ENCODE results near the gene CDH12. TPM values are rescaled to one million over a fixed set of nuclear protein-coding genes. Genes with fewer than 3 reads are reported as not detected.

Gene CDH12
- total and polyA plus RNA-seq, 10 of the 15 experiments (the other 5 are each of a cell fraction or from before 2014, with no cell fraction given), result 0.03 to 0.16 TPM; not detected in 8

GRCh38 chr5:22348027-22348426 lies 505.1 kb downstream of the CDH12 start:
- Histone ChIP-seq H4K20me1 (ENCODE audit: control insufficient read depth, insufficient read depth) (no peaks in the 10 kb centered on the region), H3K27ac (ENCODE audit: control insufficient read depth, insufficient read depth) (no peak overlapping the region), H3K4me3 (no peak overlapping the region), H3K79me2 (ENCODE audit: control insufficient read depth, insufficient read depth, low read length) (no peaks in the 10 kb centered on the region), H3K9me3 (replicated peaks; ENCODE audit: control insufficient read depth, insufficient read depth, low read length) (no peaks in the 10 kb centered on the region), H3K4me1 (ENCODE audit: control insufficient read depth, insufficient read depth, low read length) (no peaks in the 10 kb centered on the region), H2AFZ (ENCODE audit: control insufficient read depth, low read depth, low read length) (no peak overlapping the region), H3K27me3 (replicated peaks in 1 of 2; ENCODE audit: control insufficient read depth in 2 of 2, insufficient read depth in 2 of 2, low read length in 1 of 2) (no peaks in the 10 kb centered on the region), H3K36me3 (ENCODE audit: control insufficient read depth in 2 of 2, insufficient read depth in 2 of 2, low read length in 1 of 2) (no peaks in the 10 kb centered on the region), H3K9ac (ENCODE audit: control insufficient read depth, insufficient read depth, low read length) (no peak overlapping the region), H3K4me2 (ENCODE audit: control insufficient read depth, insufficient read depth) (no peak overlapping the region)
- no peak for DNase-seq (ENCODE audit: low read depth, low spot score)
- ChIA-PET POLR2A (no interaction called here), SMC1A (ENCODE audit: uncharacterized antibody, unreplicated experiment) (no interaction called here), RAD21 (ENCODE audit: unreplicated experiment) (no interaction called here), CTCF (interaction anchor here (0.6 kb wide), 1 partner anchor 764 kb away, joined by 3 read pairs; no protein-coding TSS in a partner anchor)
- no peak for FAIRE-seq
- BruUV-seq (replicated peaks), result no TSS peak
- intact Hi-C loops (cut with micrococcal nuclease; ENCODE audit: unreplicated experiment), result no loop called here
- TF ChIP-seq LARP7 (IDR thresholded peaks at IDR 0.05), result no peak
- no peak for TF ChIP-seq GABPA (IDR thresholded peaks at IDR 0.05; ENCODE audit: low read depth)
- TF ChIP-seq E4F1 (IDR thresholded peaks at IDR 0.05; ENCODE audit: borderline replicate concordance, partially characterized antibody), result no peak
- no peak for TF ChIP-seq POU2F2 (IDR thresholded peaks at IDR 0.05; ENCODE audit: borderline replicate concordance, low read depth, low read length)
- no peak for TF ChIP-seq USF2 (IDR thresholded peaks at IDR 0.05; ENCODE audit: borderline replicate concordance, low read depth, low read length)
- no peak for TF ChIP-seq RBBP5 (conservative IDR thresholded peaks at IDR 0.05)
- TF ChIP-seq BMI1 (IDR thresholded peaks at IDR 0.05; ENCODE audit: borderline replicate concordance), result no peak
- TF ChIP-seq RAD51 (IDR thresholded peaks at IDR 0.05), result no peak
- no peak for TF ChIP-seq NFYB (IDR thresholded peaks at IDR 0.05; ENCODE audit: insufficient read depth, low read depth, low read length)
- TF ChIP-seq MAX (IDR thresholded peaks at IDR 0.05; ENCODE audit: low read depth, low read length), result no peak
- no peak for TF ChIP-seq NFXL1 (IDR thresholded peaks at IDR 0.05; ENCODE audit: borderline replicate concordance)
- no peak for TF ChIP-seq NR2C1 (IDR thresholded peaks at IDR 0.05)
- TF ChIP-seq TCF3 (IDR thresholded peaks at IDR 0.05; ENCODE audit: borderline replicate concordance, insufficient read depth, low read depth, low read length), result no peak
- TF ChIP-seq CEBPB (IDR thresholded peaks at IDR 0.05; ENCODE audit: borderline replicate concordance in 1 of 2, low read depth in 2 of 2, low read length in 2 of 2), result no peak
- TF ChIP-seq MTA3 (IDR thresholded peaks at IDR 0.05; ENCODE audit: borderline replicate concordance, low read length), result no peak
- no peak for ATAC-seq
- in situ Hi-C loops (cut with MboI), result no loop called here
- 23% methylated on average over 6 of the region's 6 CpGs for WGBS (ENCODE audit: insufficient coverage, insufficient replicate concordance, low lambda C conversion rate, missing lambda C conversion rate)

Measured in GM12878 (cell line).